ENCODE data around the gene CYGB.

Gene CYGB

DNA sequence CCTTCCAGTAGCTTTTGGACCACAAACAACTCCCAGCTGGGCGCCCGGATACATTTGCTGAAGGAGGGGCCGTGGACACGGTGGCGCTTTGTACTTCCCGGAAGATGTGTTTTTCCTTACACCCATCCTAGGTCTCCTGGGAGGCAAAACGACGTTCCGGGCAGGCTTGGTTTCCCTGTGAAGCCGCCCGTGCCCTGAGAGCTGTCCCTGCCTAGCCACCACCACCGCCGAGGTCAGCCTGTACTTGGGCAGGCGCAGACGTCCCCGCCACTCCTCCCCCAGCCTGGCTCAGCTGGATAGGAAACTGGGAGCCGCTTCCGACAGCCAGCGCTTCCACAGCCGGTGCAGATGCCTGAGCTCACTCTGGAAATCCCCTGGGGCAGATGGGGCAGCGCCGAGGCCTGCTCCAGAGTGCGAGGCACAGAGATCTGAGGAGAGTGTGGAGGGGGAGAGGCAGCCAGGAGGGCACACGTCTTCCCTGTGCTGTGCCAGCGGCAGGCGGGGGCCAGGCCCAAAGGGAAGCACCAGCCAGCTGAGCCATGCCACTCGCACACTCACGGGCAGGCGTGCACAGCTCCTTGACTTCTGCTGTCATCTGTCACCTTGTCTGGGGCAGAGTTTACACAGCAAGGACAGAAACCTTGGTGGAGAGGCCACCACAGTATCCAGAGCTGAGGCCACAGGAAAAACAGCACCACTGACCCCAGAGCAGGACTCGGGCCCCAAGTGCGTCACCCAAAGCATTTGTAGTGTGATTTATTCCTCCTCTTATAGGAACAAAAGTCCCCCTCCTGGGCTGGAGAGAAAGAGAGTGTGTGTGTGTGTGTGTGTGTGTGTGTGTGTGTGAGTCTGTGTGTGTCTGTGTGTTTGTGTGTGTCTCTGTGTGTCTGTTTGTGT lies 39.3 kb downstream of the CYGB start:
- DNase-seq: no peak

DNA sequence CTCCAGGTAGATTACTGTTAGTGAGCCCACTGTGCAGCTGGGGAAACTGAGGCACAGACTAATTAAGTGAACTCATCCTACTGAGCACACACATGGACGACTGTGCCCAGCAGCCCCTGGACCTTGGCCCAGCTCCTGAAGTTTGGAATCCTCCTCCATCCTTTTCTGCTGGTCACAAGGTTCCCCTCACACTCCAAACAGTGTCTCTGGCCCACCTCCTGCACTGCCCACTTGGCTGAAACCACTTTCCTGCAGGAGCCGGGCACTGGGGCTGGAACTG lies 39.9 kb downstream of the CYGB start:
- DNase-seq: no peak

DNA sequence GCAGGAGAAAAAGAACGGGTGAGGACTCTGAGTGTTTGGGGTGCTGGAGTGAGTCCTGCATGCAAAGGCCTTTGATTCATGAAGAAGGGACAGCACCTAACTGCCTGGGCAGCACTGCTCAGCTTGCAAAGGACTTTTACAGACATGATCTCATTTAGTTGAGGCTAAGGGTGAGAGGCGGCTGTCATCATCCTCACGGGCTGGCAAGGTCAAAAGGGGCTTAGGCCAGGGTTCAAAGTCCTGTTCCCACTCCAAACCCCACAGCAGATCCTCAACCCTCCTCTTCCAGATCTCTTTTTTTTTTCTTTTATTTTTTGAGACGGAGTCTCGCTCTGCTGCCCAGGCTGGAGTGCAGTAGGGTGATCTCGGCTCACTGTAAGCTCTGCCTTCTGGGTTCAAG lies 41.0 kb downstream of the CYGB start:
- no peak for DNase-seq

DNA sequence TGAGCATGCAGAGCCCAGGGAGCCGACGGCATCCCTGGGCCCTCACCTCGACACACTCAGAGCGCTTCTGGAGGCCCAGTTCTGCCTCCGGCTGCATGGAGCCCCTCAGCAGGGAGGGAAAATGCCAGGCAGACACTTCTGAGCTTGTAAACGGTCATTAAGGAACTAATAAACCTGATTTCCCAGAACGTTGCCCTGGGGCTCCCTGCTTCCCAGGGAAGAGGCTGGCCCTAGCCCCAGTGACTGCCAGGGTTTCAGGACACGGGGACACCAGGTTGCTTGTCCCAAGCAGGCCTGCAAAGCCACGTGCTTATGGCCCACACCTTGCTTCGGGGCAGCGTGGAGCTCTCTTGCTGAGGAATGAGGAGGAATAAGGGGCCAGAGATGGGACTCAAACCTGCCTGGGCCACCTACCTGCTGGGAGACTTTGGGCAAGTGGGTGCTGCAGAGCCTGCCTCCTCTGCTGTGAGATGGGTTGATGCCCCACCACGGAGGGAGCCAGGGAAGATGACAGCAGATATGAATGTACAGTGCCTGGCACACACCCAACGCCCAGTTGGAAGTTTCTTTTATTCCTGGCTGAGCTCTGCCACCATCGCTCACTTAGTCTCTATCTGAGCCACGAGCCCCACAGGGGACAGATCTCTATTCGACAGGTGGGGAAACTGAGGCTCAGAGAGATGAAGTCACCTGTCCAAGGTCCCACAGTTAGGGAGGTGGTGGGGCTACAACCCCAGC lies 41.7 kb downstream of the CYGB start:
- DNase-seq: no peak

DNA sequence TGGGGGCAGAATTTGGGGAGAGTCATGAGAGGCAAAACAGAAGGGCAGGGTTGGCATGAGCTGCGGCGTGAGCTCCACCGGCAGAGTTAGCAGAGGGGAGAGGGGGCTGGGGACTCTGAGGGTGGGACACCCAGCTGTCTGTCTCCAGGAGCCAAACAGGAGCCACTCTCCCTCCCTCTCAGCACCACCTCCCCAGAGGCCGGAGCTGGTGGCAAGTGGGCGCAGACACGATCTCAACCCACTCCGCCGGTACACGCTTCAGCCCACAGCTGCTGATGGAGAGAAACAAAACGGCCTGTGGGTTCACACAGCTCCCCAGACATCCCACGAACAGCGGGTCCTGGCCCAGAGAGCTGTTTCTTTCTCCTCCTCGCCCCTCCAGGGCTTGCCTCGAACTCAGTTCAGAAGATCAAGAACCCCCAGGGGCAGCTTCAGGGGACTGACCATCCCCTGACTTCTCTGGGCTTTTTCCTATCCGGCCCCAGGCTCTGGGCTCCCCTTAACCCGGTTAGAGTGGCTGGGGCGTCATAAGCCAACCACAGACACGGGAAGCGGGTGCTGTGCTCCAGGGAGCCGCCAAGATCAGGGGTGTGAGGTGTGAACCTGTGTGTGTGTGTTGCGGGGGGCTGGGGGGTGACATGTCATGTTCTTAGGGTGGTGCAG lies 43.9 kb downstream of the CYGB start:
- DNase-seq: no peak

DNA sequence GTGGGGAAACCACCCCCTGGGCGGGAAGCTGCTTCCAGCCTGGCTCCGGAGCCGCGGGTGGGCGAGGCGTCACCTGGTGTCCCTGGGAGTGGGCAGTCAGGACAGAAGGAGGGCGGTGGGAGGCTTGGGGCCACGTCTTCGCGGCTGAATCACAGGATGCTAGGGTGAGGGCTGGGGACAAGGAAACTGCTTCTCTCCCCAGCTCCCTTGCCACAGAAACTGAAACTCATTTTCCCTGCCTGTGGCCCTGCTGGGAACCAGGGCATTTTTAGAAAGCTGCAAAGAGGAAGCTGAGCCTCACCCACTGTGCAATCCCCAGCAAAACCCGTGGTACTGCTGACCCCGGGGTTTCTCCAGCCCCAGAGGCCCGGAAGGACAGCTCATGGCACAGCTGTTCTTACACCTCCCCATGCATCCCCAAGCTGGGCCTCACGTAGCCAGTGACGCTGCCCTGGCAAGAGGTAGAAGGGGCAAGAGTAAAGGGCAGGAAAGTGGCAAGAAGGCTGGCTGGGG lies 44.5 kb downstream of the CYGB start:
- DNase-seq: no peak

DNA sequence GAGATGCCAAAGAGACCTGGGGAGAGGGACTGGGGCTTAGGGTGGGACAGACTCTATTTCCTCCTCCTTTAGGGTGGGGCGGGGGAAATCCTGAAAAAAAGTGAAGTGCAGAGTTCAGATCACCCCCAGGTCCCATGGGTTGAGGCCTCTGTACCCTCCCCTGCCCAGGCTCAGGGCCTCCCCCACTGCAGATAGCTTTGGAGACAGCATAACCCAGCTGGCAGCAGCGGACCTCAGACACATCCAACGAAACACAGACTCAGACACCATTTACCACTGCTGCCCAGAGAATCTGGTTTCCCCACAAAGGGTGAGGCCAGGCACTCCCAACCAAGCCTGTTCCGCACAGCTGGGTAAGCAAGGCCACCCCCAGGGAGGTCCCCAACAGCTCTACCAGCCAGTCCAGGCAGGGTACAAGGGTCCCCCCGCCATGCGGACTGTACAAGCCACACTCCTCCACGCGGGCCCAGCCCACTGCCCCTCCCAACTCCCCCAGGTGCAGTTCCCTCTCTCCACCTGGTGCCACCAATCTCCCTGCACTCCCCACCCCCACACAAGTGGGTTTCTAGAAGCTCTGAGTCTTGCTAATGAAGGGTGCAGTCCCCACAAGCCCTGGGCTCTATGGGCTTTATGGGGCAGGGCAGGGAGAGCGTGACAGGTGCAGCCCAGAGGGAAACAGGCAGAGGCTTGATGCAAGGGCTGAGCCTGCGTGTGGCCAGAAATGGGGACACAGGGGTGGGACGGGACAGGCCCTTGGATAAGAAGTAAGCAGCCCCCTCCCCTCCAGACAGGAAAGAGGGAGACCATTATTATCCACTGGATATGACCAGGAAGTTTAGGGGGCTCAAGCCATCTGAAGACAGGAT lies 45.2 kb downstream of the CYGB start:
- no peak for DNase-seq

DNA sequence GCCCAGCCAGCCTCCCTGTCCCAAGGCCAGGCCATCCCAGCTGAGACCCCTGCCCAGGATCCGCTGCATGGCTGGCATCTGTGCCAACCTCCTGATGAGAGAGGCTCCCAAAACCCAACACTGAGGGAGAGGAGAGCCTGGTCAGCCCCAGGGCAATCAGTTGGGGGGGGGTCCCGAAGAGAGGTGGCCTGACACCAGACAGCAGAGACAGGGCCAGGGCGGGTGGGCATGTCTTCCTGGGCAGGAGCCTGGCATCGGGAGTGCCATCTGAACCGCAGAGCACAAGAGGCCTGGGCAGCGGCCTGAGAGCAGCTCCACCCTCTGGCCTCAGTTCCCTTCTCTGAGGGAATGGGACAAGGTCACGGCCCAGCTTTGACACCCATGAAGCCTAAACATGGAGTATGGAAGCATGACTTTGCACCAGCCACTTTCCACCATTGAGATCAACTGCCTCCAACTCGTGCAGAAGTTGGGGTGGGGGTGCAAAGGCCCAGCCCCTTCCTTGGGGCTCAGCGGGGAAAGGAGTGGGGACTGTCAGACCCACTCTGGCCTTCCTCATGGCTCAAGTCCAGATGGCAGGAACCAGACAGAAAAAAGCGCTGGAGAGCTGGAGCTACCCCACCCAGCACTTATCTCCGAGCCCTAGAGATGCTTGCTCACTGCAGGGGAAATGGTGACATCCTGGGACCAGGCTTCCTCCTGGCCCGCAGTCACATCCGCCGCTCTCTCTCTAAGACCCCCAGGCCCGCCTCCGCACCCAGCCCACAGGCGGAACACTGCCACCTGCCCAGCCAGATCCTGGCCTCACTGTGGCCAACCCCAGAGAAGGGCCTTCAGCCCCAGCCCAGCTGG lies 46.0 kb downstream of the CYGB start:
- no peak for DNase-seq

DNA sequence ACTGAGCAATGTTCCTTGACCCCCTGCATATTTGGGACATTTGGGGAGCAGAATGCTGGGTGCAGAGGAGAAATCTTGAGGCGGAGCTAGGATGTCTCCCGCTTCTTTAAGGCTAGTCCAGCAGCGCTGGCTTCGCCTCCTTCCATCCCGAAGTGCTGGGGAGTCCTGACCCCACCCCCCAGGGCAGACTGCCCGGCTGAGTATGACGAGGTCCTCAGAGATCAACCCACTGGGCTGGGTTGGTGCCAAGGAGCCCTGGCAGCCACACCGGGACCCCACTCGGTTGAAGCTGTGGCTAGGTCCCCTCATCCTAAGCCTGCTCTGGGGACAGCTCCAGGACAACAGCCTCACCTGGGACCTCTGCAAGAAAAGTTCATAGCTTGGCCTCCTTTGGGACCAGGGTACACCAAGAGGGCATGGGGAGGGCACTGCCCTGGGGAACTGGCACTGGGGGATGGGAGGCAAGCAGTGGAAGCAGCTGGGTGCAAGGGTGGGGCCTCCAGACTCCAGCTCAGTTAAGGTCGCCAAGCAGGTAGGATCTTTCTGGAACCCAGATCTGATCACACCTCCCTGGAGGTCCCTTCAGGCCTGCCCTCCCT lies 47.3 kb downstream of the CYGB start:
- DNase-seq: no peak

DNA sequence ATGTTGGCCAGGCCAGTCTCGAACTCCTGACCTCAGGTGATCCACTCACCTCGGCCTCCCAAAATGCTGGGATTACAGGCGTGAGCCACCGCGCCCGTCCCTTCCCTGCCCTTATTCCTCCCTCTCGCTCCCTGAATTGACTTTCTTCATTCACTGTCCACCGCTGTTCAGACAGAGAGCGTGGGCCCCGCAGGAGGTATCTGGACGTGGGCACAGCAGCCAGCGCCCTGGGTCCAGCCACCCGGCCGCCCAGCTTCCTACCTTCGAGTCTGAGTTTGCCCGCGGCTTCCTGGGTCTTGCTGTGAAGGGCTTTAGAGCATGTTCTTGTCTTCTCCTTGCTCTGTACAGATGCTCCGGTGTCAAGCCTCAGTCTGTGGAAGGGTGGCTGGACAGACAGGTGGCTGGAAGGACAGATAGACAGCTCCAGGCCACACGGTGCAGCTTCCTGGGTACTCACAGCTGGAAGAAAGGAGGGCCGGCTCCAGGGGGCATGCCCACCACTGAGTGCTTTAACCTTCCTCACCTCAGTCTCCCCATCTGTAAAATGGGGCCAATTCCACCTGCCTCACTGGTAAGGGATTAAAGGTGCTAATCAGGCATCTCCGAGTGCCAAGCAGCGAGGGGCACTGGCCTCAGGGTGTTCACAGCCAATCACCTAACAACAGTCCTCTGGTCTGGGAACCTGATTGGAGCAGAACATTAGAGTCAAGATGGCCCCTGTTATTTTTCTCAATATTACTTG lies 49.9 kb downstream of the CYGB start:
- no peak for DNase-seq

DNA sequence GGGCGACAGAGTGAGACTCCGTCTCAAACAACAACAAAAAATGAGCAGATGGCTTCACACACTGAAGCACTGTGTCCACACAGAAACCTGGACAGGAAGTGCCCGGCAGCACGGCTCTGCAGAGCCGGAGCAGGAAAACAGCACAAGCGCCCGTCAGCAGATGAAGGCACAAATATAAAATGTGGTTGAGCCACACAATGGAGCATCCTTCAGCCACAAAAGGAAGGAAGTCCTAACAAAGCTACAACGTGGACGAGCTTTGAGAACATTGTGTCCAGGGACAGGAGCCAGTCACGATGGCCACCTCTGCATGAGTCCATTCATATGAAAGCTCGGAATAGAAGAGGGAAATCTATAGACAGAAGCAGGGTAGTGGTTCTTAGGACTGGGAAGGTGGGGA lies 51.9 kb downstream of the CYGB start:
- DNase-seq: no peak

DNA sequence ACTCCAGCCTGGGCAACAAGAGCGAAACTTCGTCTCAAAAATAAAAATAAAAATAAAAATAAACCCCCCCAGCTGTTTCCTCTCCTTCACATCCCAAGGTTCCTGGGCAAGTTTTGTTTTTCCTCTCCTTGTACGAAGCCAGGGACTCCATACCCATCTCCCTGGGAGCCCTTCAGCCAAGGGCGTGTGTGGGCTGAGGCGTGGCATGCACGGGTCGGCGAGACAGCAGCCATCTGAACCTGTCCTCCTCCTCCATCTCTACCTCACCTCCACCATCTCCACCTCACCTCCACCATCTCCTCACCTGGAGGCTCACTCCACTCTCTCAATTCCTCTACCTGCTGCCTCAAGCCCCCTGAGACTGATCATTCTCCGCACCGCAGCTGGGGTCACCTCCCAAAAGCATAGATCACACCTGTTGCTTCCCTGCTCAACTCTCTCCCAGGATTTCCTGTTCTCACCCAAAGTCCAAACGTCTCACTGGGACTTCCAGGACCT lies 53.2 kb downstream of the CYGB start:
- DNase-seq: no peak

DNA sequence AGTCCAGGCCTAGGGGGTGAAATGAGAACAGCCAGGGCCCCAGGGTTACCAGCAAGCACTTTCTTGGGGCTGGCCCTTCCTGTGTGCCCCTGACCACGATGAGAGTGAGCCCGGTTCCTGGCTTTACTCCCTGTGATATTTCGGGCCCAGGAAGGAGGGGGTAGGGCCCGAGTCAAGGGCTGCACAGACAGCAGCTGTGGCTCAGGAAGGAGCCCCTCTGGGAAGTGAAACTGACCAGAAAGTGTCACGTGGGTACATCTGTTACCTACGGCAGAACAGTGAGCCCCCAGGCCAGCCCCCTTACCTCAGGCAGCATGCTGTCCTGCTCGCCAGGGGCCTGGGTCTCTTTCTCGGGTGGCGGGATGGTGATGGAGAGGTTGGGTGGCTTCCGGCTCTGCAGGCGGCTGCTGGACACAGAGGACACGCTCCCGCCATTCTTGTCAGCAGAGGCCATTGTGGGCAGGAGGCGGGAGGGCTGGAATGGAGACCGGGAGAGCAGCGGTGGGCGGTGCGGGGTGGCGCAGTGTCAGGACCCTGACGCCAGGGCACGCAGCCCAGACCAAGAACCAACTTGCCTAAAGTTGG lies 56.3 kb downstream of the CYGB start:
- no peak for DNase-seq

DNA sequence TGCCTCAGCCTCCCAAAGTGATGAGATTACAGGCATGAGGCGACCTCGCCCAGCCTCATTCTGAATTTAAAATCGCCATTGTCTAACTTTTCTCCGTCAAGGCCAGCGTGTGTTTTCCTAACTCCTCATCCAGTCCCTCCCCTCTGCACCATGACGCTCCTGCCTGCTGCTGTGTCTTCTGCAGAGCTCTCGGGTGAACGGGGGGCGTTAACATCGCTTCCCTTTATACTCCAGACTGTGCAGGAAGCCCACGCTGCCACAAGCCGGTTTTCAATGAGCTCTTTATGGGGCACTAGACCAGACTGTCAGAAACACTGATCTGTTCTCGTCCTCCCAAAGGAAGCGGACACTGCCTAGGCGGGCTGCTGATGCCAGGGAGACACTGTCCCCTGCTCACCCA lies 56.9 kb downstream of the CYGB start:
- DNase-seq: no peak

DNA sequence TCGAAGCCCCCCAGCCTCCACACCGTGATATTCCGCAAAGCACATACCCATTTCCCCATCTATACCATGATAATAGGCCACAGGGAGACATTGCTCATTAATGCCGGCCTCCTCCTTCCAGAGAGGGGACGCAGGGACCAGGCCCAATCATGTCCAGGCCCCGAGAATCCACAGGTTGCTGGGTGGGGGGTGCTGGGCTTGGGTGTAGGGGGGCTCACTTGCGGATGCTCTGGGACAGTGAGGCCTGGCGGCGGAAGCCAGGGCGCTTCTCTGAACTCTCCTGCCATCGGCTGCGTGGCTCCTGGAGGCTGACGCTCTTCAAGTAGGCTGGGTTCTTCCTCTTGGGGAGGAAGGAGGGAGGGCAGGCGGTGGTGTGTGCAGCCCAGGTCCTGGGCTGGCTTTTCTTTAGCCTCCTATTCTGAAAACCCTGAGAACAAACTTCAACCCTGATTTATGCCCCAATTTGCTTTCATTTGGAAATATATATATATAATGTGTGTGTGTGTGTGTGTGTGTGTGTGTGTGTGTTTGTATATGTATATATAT lies 57.9 kb downstream of the CYGB start:
- no peak for DNase-seq

DNA sequence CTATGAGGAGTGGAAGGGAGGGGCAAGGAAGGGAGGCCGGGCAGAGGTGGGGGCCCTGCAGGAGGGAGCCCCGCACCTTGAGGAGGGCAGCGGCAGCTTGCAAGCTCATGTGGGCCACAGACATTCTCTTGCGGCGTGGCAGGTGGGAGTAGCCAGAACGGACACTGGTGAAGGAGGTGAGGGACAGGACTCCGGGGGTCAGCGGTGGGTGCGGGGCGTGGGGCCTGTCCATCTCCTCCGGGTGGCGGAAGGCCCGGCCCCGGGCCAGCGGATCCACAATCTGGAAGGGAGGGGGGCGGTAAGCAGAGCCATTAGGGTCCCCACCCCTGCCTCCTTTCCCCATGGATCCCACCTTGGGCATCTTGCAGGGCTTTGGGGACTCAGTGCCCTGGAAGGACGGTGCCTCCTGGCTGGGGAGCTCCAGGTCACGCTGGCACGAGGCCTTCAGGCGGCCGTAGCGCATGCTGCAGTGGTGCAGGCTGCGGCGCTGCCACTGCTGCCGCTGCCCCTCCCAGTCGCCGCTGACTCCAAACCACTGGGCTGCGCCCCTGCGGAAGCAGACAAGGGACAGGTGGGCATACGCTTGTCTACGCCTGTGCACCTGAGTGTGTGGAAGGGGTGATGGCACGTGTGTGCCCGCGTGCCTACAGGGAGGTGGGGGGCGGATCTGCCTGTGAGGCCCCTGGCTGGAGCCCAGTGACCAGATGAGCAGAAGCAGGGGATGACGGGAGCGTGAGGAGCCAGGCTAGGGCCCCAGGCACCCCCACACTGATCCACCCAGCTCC lies 58.6 kb downstream of the CYGB start:
- no peak for DNase-seq

DNA sequence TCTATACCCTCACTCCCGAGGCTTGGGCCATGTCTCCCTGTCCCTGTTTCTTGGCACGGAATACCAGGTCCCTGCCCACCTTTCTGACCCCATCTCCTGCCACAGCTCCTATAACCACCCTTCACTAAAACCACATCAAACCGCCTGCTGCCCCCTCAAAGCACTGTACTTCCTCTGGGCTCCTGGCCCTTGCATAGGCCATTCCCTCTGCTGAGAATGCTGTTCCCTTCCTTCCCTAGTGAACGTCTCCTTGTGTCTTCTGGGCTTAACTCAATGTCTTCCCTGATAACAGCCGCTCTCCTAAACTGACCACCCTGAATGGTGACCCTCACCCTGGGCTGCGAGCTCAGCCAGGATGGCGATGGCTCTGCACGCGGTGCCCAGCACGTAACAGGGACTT lies 59.4 kb downstream of the CYGB start:
- no peak for DNase-seq

DNA sequence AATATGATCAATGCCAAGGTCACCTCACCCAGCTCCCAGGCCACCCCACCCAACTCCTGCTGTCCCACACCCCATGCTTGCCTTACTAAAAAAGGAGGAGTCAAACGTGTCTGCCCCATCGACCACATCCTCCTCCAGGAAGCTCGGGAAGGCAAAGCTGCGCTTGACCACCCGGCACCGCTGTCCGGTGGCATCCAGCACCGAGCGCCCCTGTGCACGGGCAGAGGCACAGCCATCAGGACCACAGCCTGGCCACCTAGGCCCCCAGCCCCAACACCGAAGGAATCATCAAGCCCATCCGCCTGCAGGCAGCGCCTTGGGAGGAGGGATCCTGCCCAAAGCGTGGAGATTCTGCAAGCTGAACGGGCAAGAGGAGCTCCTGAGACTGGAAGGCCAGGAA lies 59.9 kb downstream of the CYGB start:
- DNase-seq: no peak
